ENCODE measurements around the gene EEF1AKMT2. TPM values are rescaled to one million over a fixed set of nuclear protein-coding genes. Genes with fewer than 3 reads are reported as not detected.

Gene EEF1AKMT2
- total RNA-seq, 1 donor from 2014 or later: 41.0 TPM

DNA sequence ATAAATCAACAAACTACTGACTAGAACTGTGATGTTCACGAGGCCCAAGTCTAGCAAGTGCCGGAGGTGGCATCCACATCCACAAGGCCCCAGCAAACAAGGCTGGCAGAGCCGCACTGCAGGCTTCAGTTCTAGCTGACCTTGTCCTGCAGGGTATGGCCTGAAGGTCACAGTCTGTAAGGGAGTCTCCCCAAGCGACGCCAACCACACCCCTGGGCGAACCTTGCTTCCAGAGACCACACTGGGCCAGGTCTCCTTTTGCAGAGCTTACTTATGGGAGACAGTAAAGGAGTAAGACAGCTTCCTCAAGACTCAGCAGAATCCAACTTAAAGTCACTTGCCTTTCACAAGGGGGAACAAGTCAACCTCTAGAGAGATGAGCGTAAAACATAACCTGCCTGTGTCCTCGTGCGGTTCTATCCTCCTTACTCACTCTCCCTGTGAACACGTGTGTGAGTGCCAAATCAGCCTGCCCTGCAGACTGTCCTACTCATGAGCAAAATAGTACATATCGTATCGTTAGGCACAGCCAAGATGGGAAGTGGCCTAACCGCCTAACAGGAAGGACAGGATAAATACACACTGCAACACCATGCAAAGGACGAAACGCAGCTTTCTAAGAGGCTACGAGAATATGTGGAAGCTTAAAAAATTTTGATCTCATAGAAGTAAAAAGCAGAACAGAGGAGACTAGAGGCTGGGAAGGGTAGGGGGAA, 70.2 kb downstream of the EEF1AKMT2 start:
- no peak overlapping the region for H3K27ac Mint-ChIP-seq
- no peaks in the 10 kb centered on the region for H3K9me3 ChIP-seq (ENCODE audit: low read depth)
- no peaks in the 10 kb centered on the region for H3K9me3 Mint-ChIP-seq
- DNase-seq (ENCODE audit: low spot score): no peak
- H3K4me2 ChIP-seq: no peak overlapping the region
- no peak for TF ChIP-seq EZH2phosphoT487 (IDR thresholded peaks at IDR 0.05)
- no peak for TF ChIP-seq EZH2 (IDR thresholded peaks at IDR 0.05)
- TF ChIP-seq, protein P1, sequence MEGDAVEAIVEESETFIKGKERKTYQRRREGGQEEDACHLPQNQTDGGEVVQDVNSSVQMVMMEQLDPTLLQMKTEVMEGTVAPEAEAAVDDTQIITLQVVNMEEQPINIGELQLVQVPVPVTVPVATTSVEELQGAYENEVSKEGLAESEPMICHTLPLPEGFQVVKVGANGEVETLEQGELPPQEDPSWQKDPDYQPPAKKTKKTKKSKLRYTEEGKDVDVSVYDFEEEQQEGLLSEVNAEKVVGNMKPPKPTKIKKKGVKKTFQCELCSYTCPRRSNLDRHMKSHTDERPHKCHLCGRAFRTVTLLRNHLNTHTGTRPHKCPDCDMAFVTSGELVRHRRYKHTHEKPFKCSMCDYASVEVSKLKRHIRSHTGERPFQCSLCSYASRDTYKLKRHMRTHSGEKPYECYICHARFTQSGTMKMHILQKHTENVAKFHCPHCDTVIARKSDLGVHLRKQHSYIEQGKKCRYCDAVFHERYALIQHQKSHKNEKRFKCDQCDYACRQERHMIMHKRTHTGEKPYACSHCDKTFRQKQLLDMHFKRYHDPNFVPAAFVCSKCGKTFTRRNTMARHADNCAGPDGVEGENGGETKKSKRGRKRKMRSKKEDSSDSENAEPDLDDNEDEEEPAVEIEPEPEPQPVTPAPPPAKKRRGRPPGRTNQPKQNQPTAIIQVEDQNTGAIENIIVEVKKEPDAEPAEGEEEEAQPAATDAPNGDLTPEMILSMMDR (IDR thresholded peaks at IDR 0.05): no peak
- no peak overlapping the region for H3K4me3 ChIP-seq
- peaks cover 1% of the 10 kb centered on the region for H3K36me3 Mint-ChIP-seq
- peaks cover 40% of the 10 kb centered on the region for H3K4me1 ChIP-seq
- H3K79me2 ChIP-seq (ENCODE audit: low read depth): peaks cover 97% of the 10 kb centered on the region
- H3K27me3 Mint-ChIP-seq (ENCODE audit: insufficient read depth, low read depth): no peaks in the 10 kb centered on the region
- no peaks in the 10 kb centered on the region for H3K36me3 ChIP-seq
- H3K27me3 ChIP-seq: no peaks in the 10 kb centered on the region
- H3K27ac ChIP-seq: no peak overlapping the region
- H4K20me1 ChIP-seq (ENCODE audit: low read depth): peaks cover 99% of the 10 kb centered on the region
- no peak overlapping the region for H3K9ac ChIP-seq
- peaks cover 57% of the 10 kb centered on the region for H3K4me1 Mint-ChIP-seq
- no peaks in the 10 kb centered on the region for H3F3A ChIP-seq (ENCODE audit: low read depth)
- no peak overlapping the region for H2AFZ ChIP-seq (replicated peaks)
- H3K4me3 Mint-ChIP-seq: no peak overlapping the region

GRCh38 chr10:124719213-124719851, 72.4 kb downstream of the EEF1AKMT2 start:
- Histone ChIP-seq H3K27me3 (no peaks in the 10 kb centered on the region), H2AFZ (replicated peaks) (no peak overlapping the region), H3K4me3 (no peak overlapping the region), H3K4me1 (peaks cover 30% of the 10 kb centered on the region), H3K36me3 (no peaks in the 10 kb centered on the region), H4K20me1 (ENCODE audit: low read depth) (peaks cover 99% of the 10 kb centered on the region), H3K4me2 (no peak overlapping the region), H3K9ac (no peak overlapping the region), H3K27ac (no peak overlapping the region), H3K9me3 (ENCODE audit: low read depth) (no peaks in the 10 kb centered on the region), H3F3A (ENCODE audit: low read depth) (peaks cover 4% of the 10 kb centered on the region), H3K79me2 (ENCODE audit: low read depth) (peaks cover 94% of the 10 kb centered on the region)
- DNase-seq (ENCODE audit: low spot score): peak; percentile 42
- H3K9me3 Mint-ChIP-seq: no peaks in the 10 kb centered on the region
- H3K4me1 Mint-ChIP-seq: peaks cover 57% of the 10 kb centered on the region
- H3K27ac Mint-ChIP-seq: peak overlapping the region; percentile 11
- H3K27me3 Mint-ChIP-seq (ENCODE audit: insufficient read depth, low read depth): no peaks in the 10 kb centered on the region
- H3K4me3 Mint-ChIP-seq: no peak overlapping the region
- no peak for TF ChIP-seq EZH2phosphoT487 (IDR thresholded peaks at IDR 0.05)
- TF ChIP-seq, protein P1 (IDR thresholded peaks at IDR 0.05): peak; percentile 36
- H3K36me3 Mint-ChIP-seq: peaks cover 1% of the 10 kb centered on the region

DNA sequence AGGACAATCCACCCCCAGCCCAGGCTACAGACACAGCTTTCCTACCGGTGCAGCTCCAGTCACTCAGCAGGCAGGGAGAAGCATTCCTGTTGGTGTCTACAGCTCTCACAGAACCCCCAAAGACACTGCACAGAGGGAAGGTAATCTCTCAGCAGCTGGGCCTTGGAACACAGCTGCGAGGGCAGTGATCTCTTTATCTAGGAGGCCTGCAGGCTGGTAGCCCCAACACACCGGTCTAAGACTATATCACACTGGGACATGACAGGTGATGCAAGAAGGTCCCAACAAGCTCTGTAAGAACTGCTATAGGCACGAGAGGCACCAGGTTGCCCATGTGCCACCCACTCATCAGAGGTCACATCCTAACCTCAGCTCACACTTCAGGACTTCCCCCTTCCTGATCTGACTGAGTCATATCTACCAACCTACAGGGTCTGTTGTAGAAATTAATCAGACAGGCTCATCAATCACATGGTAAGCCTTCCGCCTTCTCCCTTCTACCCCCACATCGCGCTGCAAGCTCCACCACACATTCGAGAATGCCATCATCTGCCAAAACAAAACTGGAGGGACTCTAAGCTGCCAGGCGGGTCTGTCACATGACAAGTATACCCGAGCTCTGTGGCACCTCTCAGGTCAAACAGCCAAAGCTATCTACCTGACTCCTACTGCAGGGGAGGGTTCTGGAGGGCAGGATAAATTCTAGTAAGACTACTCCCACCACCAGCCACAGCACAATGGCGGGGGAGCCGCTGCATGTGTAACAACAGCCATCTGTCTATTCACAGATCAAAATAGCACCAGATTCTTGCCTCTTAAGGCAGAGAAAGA, 73.6 kb downstream of the EEF1AKMT2 start:
- Histone ChIP-seq H4K20me1 (ENCODE audit: low read depth) (peaks cover 99% of the 10 kb centered on the region), H3K4me3 (no peak overlapping the region), H3K27me3 (no peaks in the 10 kb centered on the region), H3K36me3 (no peaks in the 10 kb centered on the region), H3K9ac (no peak overlapping the region), H3K27ac (no peak overlapping the region), H3K79me2 (ENCODE audit: low read depth) (peaks cover 91% of the 10 kb centered on the region), H3K9me3 (ENCODE audit: low read depth) (no peaks in the 10 kb centered on the region), H3F3A (ENCODE audit: low read depth) (peaks cover 13% of the 10 kb centered on the region), H2AFZ (replicated peaks) (no peak overlapping the region), H3K4me1 (peaks cover 27% of the 10 kb centered on the region), H3K4me2 (no peak overlapping the region)
- H3K27ac Mint-ChIP-seq: peak overlapping the region; percentile 71
- DNase-seq (ENCODE audit: low spot score): no peak
- TF ChIP-seq, protein P1 (IDR thresholded peaks at IDR 0.05): no peak
- TF ChIP-seq EZH2phosphoT487 (IDR thresholded peaks at IDR 0.05) (no peak), EZH2 (IDR thresholded peaks at IDR 0.05) (no peak)
- H3K9me3 Mint-ChIP-seq: no peaks in the 10 kb centered on the region
- no peak overlapping the region for H3K4me3 Mint-ChIP-seq
- peaks cover 60% of the 10 kb centered on the region for H3K4me1 Mint-ChIP-seq
- peaks cover 1% of the 10 kb centered on the region for H3K36me3 Mint-ChIP-seq
- no peaks in the 10 kb centered on the region for H3K27me3 Mint-ChIP-seq (ENCODE audit: insufficient read depth, low read depth)

All from neural progenitor cell (in vitro differentiated cells).